Stimulated activated CD4-positive, alpha-beta T cell treated with anti-CD3 and anti-CD28 coated beads, Interleukin-15, amount 100 ng/mL, for 24 hours (primary cell): Measurements from ENCODE around the gene MBOAT7.
"Not testable (repeated sequence)": the region's sequence is repeated elsewhere in the genome, so short reads cannot be mapped to it uniquely, and the experiment has no call there.

Experiments used
- DNase-seq: peaks from one replicate; pipeline ENCODE4 v3.0.0-alpha.2; 2020

Gene MBOAT7

GRCh38 chr19:54208784-54209057 is 19.3 kb upstream of the MBOAT7 start:
- DNase-seq: peak; percentile 50

GRCh38 chr19:54207983-54208783 is 18.8 kb upstream of the MBOAT7 start:
- peak; percentile 66 for DNase-seq

- no peak for DNase-seq
Observed at GRCh38 chr19:54207676-54207982, 18.2 kb upstream of the MBOAT7 start.

- not testable (repeated sequence) for DNase-seq
Observed at GRCh38 chr19:54207193-54207592, 17.8 kb upstream of the MBOAT7 start.

- DNase-seq: no peak
Observed at GRCh38 chr19:54206831-54207177, 17.4 kb upstream of the MBOAT7 start.

GRCh38 chr19:54206030-54206830 is 16.9 kb upstream of the MBOAT7 start:
- no peak for DNase-seq

- no peak for DNase-seq
Observed at GRCh38 chr19:54204767-54205468, 15.5 kb upstream of the MBOAT7 start.

- DNase-seq: no peak
Observed at GRCh38 chr19:54203151-54203611, 13.8 kb upstream of the MBOAT7 start.

- no peak for DNase-seq
Observed at GRCh38 chr19:54201980-54202379, 12.6 kb upstream of the MBOAT7 start.

- DNase-seq: no peak
Observed at GRCh38 chr19:54201172-54201701, 11.9 kb upstream of the MBOAT7 start.

- DNase-seq: no peak
Observed at GRCh38 chr19:54199401-54199800, 10.0 kb upstream of the MBOAT7 start.

GRCh38 chr19:54197121-54197520 is 7.7 kb upstream of the MBOAT7 start:
- no peak for DNase-seq

- no peak for DNase-seq
Observed at GRCh38 chr19:54196536-54196935, 7.2 kb upstream of the MBOAT7 start.

GRCh38 chr19:54194463-54194862 is 5.1 kb upstream of the MBOAT7 start:
- not testable (repeated sequence) for DNase-seq

- DNase-seq: no peak
Observed at GRCh38 chr19:54193011-54193410, 3.6 kb upstream of the MBOAT7 start.

GRCh38 chr19:54191811-54192453 is 2.6 kb upstream of the MBOAT7 start:
- DNase-seq: no peak

GRCh38 chr19:54191011-54191810 is 1.8 kb upstream of the MBOAT7 start, which contains the start of gene TSEN34:
Gene TSEN34, plus strand, starts transcription at chr19:54191308. Its CDS starts 57 bp downstream, at chr19:54191365.
- DNase-seq: peak; percentile 90

- DNase-seq: peak; percentile 100
Observed at GRCh38 chr19:54190503-54191010, 1.2 kb upstream of the MBOAT7 start.

- peak; percentile 100 for DNase-seq
Observed at GRCh38 chr19:54189735-54190502, 539 bp upstream of the MBOAT7 start.

GRCh38 chr19:54188215-54188871 is 1.0 kb downstream of the MBOAT7 start:
- DNase-seq: peak; percentile 79
